HEK293 (cell line): ENCODE measurements around the gene MAPK12.
A peak's percentile ranks its signal among the peaks of the same experiment; 100 is the strongest.

Experiments
- CTCF ChIA-PET: fragments of 350-600 bp; formaldehyde crosslinking; extraction: SDS; loops from one replicate; lab custom pipeline; 2021; ENCODE audit warnings: antibody characterized with exemption; lab: Yijun Ruan, JAX
- POLR2A ChIA-PET: fragments of 300-600 bp; formaldehyde crosslinking; extraction: SDS; loops from one replicate; lab custom pipeline; 2020; ENCODE audit warnings: antibody characterized with exemption, inconsistent platforms; lab: Yijun Ruan, JAX
- H3K27ac ChIP-seq: fragments of 200-500 bp; sonication (Bioruptor generic); 2 replicates; pipeline ENCODE4 v1.5.1; 2014; ENCODE audit warnings: low read depth, low read length, control low read depth, inconsistent platforms; ENCODE audit errors: extremely low read depth
- H3K36me3 ChIP-seq, 2 experiments: fragments of 200-500 bp in 1 of 2; sonication (Bioruptor generic) in 1 of 2; 1 replicate in 1 of 2; 2 replicates in 1 of 2; pipeline ENCODE4 v1.5.1; 2014 to 2017; ENCODE audit warnings: inconsistent platforms in 2 of 2, low read length in 2 of 2; ENCODE audit not compliant: control insufficient read depth in 2 of 2, insufficient read depth in 1 of 2
- H3K4me1 ChIP-seq: fragments of 200-500 bp; sonication (Bioruptor generic); 2 replicates; pipeline ENCODE4 v1.5.1; 2014; ENCODE audit warnings: mild to moderate bottlenecking, low read length, inconsistent platforms; ENCODE audit not compliant: control insufficient read depth, insufficient read depth
- H3K4me3 ChIP-seq: 2 replicates; pipeline ENCODE4 v1.5.1; 2011; ENCODE audit warnings: low read depth, mild to moderate bottlenecking, control low read depth, low read length, moderate library complexity
- H3K9me3 ChIP-seq: fragments of 200-500 bp; sonication (Bioruptor generic); 2 replicates; pipeline ENCODE4 v1.5.1; 2014; ENCODE audit warnings: low read depth, low read length, inconsistent platforms; ENCODE audit not compliant: control insufficient read depth, insufficient read depth
- EGR2 ChIP-seq: fragments of 450-650 bp; formaldehyde crosslinking; IDR thresholded peaks from 2 replicates; pipeline ENCODE4 v1.5.1; 2016; ENCODE audit warnings: low read depth, missing biosample characterization, missing genetic modification characterization
- GLIS1 ChIP-seq: fragments of 450-650 bp; formaldehyde crosslinking; IDR thresholded peaks from 2 replicates; pipeline ENCODE4 v1.5.1; 2016; ENCODE audit warnings: missing biosample characterization, missing genetic modification characterization
- GLIS2 ChIP-seq: fragments of 450-650 bp; formaldehyde crosslinking; IDR thresholded peaks from 2 replicates; pipeline ENCODE4 v1.5.1; 2016; ENCODE audit warnings: missing biosample characterization, missing genetic modification characterization
- KLF1 ChIP-seq: fragments of 450-650 bp; formaldehyde crosslinking; IDR thresholded peaks from 2 replicates; pipeline ENCODE4 v1.5.1; 2016; ENCODE audit warnings: missing biosample characterization, missing genetic modification characterization
- KLF7 ChIP-seq: fragments of 450-650 bp; formaldehyde crosslinking; IDR thresholded peaks from 2 replicates; pipeline ENCODE4 v1.5.1; 2016; ENCODE audit warnings: missing biosample characterization, missing genetic modification characterization, borderline replicate concordance
- OVOL3 ChIP-seq: fragments of 450-650 bp; formaldehyde crosslinking; IDR thresholded peaks from 2 replicates; pipeline ENCODE4 v1.5.1; 2016; ENCODE audit warnings: missing biosample characterization, missing genetic modification characterization
- SP7 ChIP-seq: fragments of 450-650 bp; formaldehyde crosslinking; IDR thresholded peaks from 2 replicates; pipeline ENCODE4 v1.5.1; 2016; ENCODE audit warnings: missing biosample characterization, missing genetic modification characterization
- ZNF10 ChIP-seq: fragments of 450-650 bp; formaldehyde crosslinking; IDR thresholded peaks from 2 replicates; pipeline ENCODE4 v1.5.1; 2017; ENCODE audit warnings: missing biosample characterization, missing genetic modification characterization
- ZNF114 ChIP-seq: fragments of 450-650 bp; formaldehyde crosslinking; IDR thresholded peaks from 2 replicates; pipeline ENCODE4 v1.5.0; 2017; ENCODE audit warnings: missing biosample characterization, missing genetic modification characterization
- ZNF140 ChIP-seq: fragments of 450-650 bp; formaldehyde crosslinking; IDR thresholded peaks from 2 replicates; pipeline ENCODE4 v1.5.1; 2016; ENCODE audit warnings: missing biosample characterization, missing genetic modification characterization
- ZNF157 ChIP-seq: fragments of 450-650 bp; formaldehyde crosslinking; IDR thresholded peaks from 2 replicates; pipeline ENCODE4 v1.5.1; 2016; ENCODE audit warnings: missing biosample characterization, missing genetic modification characterization
- ZNF19 ChIP-seq: fragments of 450-650 bp; formaldehyde crosslinking; IDR thresholded peaks from 2 replicates; pipeline ENCODE4; 2016; ENCODE audit warnings: missing biosample characterization, missing genetic modification characterization, low read depth
- ZNF600 ChIP-seq: fragments of 450-650 bp; formaldehyde crosslinking; IDR thresholded peaks from 2 replicates; pipeline ENCODE4 v1.5.1; 2016; ENCODE audit warnings: missing biosample characterization, missing genetic modification characterization
- ZNF623 ChIP-seq: fragments of 450-650 bp; formaldehyde crosslinking; IDR thresholded peaks from 2 replicates; pipeline ENCODE4 v1.5.1; 2016; ENCODE audit warnings: missing biosample characterization, missing genetic modification characterization
- ZNF747 ChIP-seq: fragments of 450-650 bp; formaldehyde crosslinking; IDR thresholded peaks from 2 replicates; pipeline ENCODE4 v1.5.1; 2016; ENCODE audit warnings: missing biosample characterization, missing genetic modification characterization
- ZNF785 ChIP-seq: fragments of 450-650 bp; formaldehyde crosslinking; IDR thresholded peaks from 2 replicates; pipeline ENCODE4 v1.5.1; 2016; ENCODE audit warnings: missing biosample characterization, missing genetic modification characterization
- ZNF792 ChIP-seq: fragments of 450-650 bp; formaldehyde crosslinking; IDR thresholded peaks from 2 replicates; pipeline ENCODE4 v1.5.1; 2016; ENCODE audit warnings: missing biosample characterization, missing genetic modification characterization
- TF ChIP-seq, protein P1 (sequence below): fragments of 450-650 bp; formaldehyde crosslinking; IDR thresholded peaks from 2 replicates; pipeline ENCODE4; 2016; ENCODE audit warnings: missing biosample characterization, missing genetic modification characterization
- TF ChIP-seq, protein P2 (sequence below): fragments of 450-650 bp; formaldehyde crosslinking; IDR thresholded peaks from 2 replicates; pipeline ENCODE4 v1.5.1; 2016; ENCODE audit warnings: missing biosample characterization, missing genetic modification characterization
- TF ChIP-seq, protein P3 (sequence below): fragments of 450-650 bp; formaldehyde crosslinking; IDR thresholded peaks from 2 replicates; pipeline ENCODE4 v1.5.1; 2017; ENCODE audit warnings: missing biosample characterization, missing genetic modification characterization

Gene MAPK12

DNA sequence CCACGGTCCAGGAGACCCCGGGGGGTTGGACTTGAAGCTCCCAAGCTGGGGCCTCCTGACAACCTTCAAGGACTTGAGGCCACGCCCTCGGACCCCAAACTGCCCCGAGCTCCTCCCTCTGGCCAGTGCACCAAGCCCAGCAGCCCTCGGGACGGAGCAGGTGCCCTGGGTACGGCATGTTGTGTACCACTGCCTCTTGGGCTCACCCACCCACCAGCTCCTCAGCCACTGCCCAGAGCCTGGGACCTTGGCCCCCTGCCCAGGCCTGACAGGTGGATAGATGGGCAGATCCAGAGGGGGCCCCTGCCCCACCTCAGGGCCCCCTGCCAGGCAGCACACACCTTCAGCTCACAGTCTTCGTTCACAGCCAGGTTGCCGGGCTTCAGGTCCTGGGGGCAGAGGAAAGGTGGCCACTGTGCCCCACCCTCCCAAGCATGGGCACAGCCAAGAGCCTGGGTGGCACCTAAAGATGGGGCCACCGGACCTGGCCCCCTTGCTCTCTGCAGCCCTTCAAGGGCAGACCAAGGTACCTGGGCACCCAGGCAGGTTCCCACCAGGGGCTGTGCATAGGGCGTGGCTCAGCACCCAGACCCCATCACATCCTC lies 5.1 kb downstream of the MAPK12 start:
- POLR2A ChIA-PET: no interaction called here
- TF ChIP-seq, protein P1, sequence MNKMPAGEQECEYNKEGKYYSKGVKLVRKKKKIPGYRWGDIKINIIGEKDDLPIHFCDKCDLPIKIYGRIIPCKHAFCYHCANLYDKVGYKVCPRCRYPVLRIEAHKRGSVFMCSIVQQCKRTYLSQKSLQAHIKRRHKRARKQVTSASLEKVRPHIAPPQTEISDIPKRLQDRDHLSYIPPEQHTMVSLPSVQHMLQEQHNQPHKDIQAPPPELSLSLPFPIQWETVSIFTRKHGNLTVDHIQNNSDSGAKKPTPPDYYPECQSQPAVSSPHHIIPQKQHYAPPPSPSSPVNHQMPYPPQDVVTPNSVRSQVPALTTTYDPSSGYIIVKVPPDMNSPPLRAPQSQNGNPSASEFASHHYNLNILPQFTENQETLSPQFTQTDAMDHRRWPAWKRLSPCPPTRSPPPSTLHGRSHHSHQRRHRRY (tag by site-specific recombination): no peak
- TF ChIP-seq KLF7 (tag by site-specific recombination): no peak
- TF ChIP-seq, protein P2, sequence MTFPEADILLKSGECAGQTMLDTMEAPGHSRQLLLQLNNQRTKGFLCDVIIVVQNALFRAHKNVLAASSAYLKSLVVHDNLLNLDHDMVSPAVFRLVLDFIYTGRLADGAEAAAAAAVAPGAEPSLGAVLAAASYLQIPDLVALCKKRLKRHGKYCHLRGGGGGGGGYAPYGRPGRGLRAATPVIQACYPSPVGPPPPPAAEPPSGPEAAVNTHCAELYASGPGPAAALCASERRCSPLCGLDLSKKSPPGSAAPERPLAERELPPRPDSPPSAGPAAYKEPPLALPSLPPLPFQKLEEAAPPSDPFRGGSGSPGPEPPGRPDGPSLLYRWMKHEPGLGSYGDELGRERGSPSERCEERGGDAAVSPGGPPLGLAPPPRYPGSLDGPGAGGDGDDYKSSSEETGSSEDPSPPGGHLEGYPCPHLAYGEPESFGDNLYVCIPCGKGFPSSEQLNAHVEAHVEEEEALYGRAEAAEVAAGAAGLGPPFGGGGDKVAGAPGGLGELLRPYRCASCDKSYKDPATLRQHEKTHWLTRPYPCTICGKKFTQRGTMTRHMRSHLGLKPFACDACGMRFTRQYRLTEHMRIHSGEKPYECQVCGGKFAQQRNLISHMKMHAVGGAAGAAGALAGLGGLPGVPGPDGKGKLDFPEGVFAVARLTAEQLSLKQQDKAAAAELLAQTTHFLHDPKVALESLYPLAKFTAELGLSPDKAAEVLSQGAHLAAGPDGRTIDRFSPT (tag by site-specific recombination): peak; percentile 27; the same call in 1 of the 2 replicates
- TF ChIP-seq GLIS1 (tag by site-specific recombination): peak; percentile 58
- TF ChIP-seq GLIS2 (tag by site-specific recombination): peak; percentile 40; the same call in 1 of the 2 replicates
- TF ChIP-seq, all 188 proteins: peak for 3
- CTCF ChIA-PET: no interaction called here

DNA sequence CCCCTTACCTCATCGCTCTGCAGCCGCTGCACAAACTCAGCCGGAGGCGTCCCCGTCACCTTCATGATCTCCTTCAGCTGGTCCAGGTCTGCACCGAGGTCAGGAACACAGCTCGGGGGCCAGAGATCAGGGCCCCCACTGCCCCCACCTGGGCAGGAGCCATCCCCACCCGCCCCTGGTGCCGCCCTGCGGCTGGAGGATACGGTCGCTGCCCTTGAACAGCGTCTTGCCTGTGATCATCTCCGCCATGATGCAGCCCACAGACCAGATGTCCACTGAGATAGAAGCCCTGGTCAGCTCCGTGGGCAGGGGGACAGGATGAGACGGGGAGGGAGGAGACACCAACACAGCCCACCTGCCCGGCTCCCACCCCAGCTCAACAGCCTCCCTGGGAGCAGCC lies 5.9 kb downstream of the MAPK12 start:
- H3K4me1 ChIP-seq: peaks cover 3% of the 10 kb centered on the region; the same call in 1 of the 2 replicates
- ChIA-PET CTCF (no interaction called here), POLR2A (interaction anchor here (0.7 to 1.0 kb wide), 2 partner anchors 10 to 48 kb away, joined by 3 read pairs; no protein-coding TSS in a partner anchor)
- H3K9me3 ChIP-seq: no peaks in the 10 kb centered on the region
- no peak overlapping the region for H3K4me3 ChIP-seq
- TF ChIP-seq EGR2 (tag by site-specific recombination) (peak; percentile 69), OVOL3 (no peak)
- peaks cover 0 to 75% of the 10 kb centered on the region in 2 experiments; a peak in 2 of 3 replicates for H3K36me3 ChIP-seq
- no peak overlapping the region for H3K27ac ChIP-seq

More for the DNA sequence above, 5.1 kb downstream of the MAPK12 start:
- H3K9me3 ChIP-seq: no peaks in the 10 kb centered on the region
- peaks cover 0 to 75% of the 10 kb centered on the region in 2 experiments; a peak in 2 of 3 replicates for H3K36me3 ChIP-seq
- no peak overlapping the region for H3K27ac ChIP-seq
- no peaks in the 10 kb centered on the region for H3K4me1 ChIP-seq
- no peak overlapping the region for H3K4me3 ChIP-seq

DNA sequence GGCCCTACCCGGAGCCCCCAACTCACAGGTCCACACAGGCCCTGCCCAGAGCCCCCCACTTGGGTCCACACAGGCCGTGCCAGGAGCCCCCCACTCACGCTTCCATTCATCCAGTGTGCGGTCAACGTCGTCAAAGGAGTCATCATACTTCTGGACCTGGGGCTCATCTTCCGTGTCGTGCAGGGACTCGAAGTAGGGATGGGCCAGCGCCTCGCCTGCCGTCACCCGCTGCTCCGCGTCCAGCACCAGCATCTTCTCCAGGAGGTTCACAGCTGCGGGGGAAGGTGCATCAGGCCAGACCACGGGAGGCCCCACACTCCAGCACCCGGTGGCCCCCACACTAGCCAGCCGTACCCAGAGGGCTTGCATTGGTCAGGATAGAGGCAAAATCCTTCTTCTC lies 6.4 kb downstream of the MAPK12 start:
- Histone ChIP-seq H3K9me3 (no peaks in the 10 kb centered on the region), H3K27ac (no peak overlapping the region), H3K4me3 (no peak overlapping the region), H3K36me3 (peaks cover 0 to 77% of the 10 kb centered on the region in 2 experiments; a peak in 2 of 3 replicates), H3K4me1 (peaks cover 8% of the 10 kb centered on the region)
- no peak for TF ChIP-seq ZNF19 (tag by site-specific recombination)
- no peak for TF ChIP-seq ZNF785 (tag by site-specific recombination)
- TF ChIP-seq ZNF157 (tag by site-specific recombination): no peak
- TF ChIP-seq ZNF747 (tag by site-specific recombination): no peak
- no peak for TF ChIP-seq ZNF140 (tag by site-specific recombination)
- no peak for TF ChIP-seq SP7 (tag by site-specific recombination)
- CTCF ChIA-PET: interaction anchor here (0.6 kb wide), 1 partner anchor 32 kb away, joined by 4 read pairs; no protein-coding TSS in a partner anchor
- POLR2A ChIA-PET: interaction anchor here (1.0 kb wide), 1 partner anchor 10 kb away, joined by 3 read pairs; no protein-coding TSS in a partner anchor

DNA sequence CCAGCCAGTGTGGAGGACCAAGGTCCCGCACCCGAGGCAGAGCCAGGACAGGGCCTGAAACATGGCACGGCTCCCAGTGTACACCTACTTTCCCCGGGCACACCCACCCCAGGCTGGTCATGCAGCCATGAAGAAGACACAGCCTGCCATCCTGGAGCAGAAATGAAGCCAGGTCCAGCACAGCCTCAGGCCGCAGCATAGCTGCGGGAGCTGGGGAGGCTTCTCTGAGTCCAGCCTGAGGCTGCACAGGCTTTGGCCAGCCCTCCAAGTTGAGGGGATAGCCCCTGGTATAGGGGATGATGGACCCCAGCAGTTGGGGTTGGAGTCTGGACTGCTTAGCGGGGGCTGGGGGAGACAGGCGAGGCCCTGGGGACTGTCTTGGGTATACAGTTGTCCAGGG lies 7.5 kb downstream of the MAPK12 start:
- POLR2A ChIA-PET: no interaction called here
- no peak overlapping the region for H3K4me3 ChIP-seq
- peaks cover 9% of the 10 kb centered on the region for H3K4me1 ChIP-seq
- CTCF ChIA-PET: interaction anchor here (0.7 kb wide), 1 partner anchor 22 kb away, joined by 3 read pairs; no protein-coding TSS in a partner anchor
- H3K36me3 ChIP-seq: peaks cover 0 to 80% of the 10 kb centered on the region in 2 experiments; a peak in 1 of 3 replicates
- H3K9me3 ChIP-seq: no peaks in the 10 kb centered on the region
- no peak overlapping the region for H3K27ac ChIP-seq
- TF ChIP-seq ZNF10 (tag by site-specific recombination): no peak
- TF ChIP-seq, protein P3, sequence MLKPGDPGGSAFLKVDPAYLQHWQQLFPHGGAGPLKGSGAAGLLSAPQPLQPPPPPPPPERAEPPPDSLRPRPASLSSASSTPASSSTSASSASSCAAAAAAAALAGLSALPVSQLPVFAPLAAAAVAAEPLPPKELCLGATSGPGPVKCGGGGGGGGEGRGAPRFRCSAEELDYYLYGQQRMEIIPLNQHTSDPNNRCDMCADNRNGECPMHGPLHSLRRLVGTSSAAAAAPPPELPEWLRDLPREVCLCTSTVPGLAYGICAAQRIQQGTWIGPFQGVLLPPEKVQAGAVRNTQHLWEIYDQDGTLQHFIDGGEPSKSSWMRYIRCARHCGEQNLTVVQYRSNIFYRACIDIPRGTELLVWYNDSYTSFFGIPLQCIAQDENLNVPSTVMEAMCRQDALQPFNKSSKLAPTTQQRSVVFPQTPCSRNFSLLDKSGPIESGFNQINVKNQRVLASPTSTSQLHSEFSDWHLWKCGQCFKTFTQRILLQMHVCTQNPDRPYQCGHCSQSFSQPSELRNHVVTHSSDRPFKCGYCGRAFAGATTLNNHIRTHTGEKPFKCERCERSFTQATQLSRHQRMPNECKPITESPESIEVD (tag by site-specific recombination): no peak
- TF ChIP-seq ZNF114 (tag by site-specific recombination): no peak
- TF ChIP-seq ZNF623 (tag by site-specific recombination): no peak
- TF ChIP-seq KLF1 (tag by site-specific recombination): peak; percentile 47; the same call in 1 of the 2 replicates
- TF ChIP-seq ZNF600: 0 out of 2 replicates have a peak, but pooled peaks have one; percentile 38
- 0 out of 2 replicates have a peak, but pooled peaks have one; percentile 20 for TF ChIP-seq ZNF792 (tag by site-specific recombination)
- TF ChIP-seq, protein P2 (tag by site-specific recombination): 0 out of 2 replicates have a peak, but pooled peaks have one; percentile 16
